Memory B cell (primary cell): ENCODE measurements around the gene TSPAN14.

Experiments
- ATAC-seq: fragments of 150-1000 bp; cut with Tn5 transposase; 2 replicates; pipeline ENCODE4 v1.10.0; 2021; ENCODE audit warnings: low read depth, mild to moderate bottlenecking, moderate library complexity
- DNase-seq, 2 donors: peaks; one replicate each; pipeline ENCODE4 v3.0.0; 2022; ENCODE audit warnings: low spot score in 2 of 2
- H3K27ac Mint-ChIP-seq: one replicate; pipeline ENCODE4 v1.8.0; 2022; ENCODE audit warnings: mild to moderate bottlenecking, moderate library complexity, mixed read lengths
- H3K27me3 Mint-ChIP-seq: one replicate; pipeline ENCODE4 v1.8.0; 2022; ENCODE audit warnings: mixed read lengths
- H3K36me3 Mint-ChIP-seq: one replicate; pipeline ENCODE4 v1.8.0; 2022; ENCODE audit warnings: mild to moderate bottlenecking, mixed read lengths
- H3K4me1 Mint-ChIP-seq: one replicate; pipeline ENCODE4 v1.8.0; 2022; ENCODE audit warnings: mixed read lengths
- H3K4me3 Mint-ChIP-seq: one replicate; pipeline ENCODE4 v1.8.0; 2022; ENCODE audit warnings: mild to moderate bottlenecking, moderate library complexity, mixed read lengths
- H3K9me3 Mint-ChIP-seq: one replicate; pipeline ENCODE4 v1.8.0; 2022; ENCODE audit warnings: mixed read lengths

TSPAN14 gene

GRCh38 chr10:80569131-80569895, 115.2 kb downstream of the TSPAN14 start:
- no peaks in the 10 kb centered on the region for H3K9me3 Mint-ChIP-seq
- no peaks in the 10 kb centered on the region for H3K4me1 Mint-ChIP-seq
- H3K4me3 Mint-ChIP-seq: no peak overlapping the region
- DNase-seq: no peak
- no peaks in the 10 kb centered on the region for H3K36me3 Mint-ChIP-seq
- no peak overlapping the region for H3K27ac Mint-ChIP-seq
- H3K27me3 Mint-ChIP-seq: peaks cover 15% of the 10 kb centered on the region
- no peak for ATAC-seq

- H3K9me3 Mint-ChIP-seq: no peaks in the 10 kb centered on the region
- H3K27me3 Mint-ChIP-seq: peaks cover 10% of the 10 kb centered on the region
- ATAC-seq (no peak), DNase-seq (no peak)
- H3K27ac Mint-ChIP-seq: no peak overlapping the region
- no peaks in the 10 kb centered on the region for H3K36me3 Mint-ChIP-seq
- no peaks in the 10 kb centered on the region for H3K4me1 Mint-ChIP-seq
- H3K4me3 Mint-ChIP-seq: no peak overlapping the region
Measured at GRCh38 chr10:80571352-80571751, 117.2 kb downstream of the TSPAN14 start.

GRCh38 chr10:80579181-80579763, 125.2 kb downstream of the TSPAN14 start:
- Mint-ChIP-seq H3K4me3 (no peak overlapping the region), H3K27me3 (peaks cover 8% of the 10 kb centered on the region), H3K27ac (no peak overlapping the region), H3K4me1 (peaks cover 18% of the 10 kb centered on the region), H3K9me3 (no peaks in the 10 kb centered on the region), H3K36me3 (no peaks in the 10 kb centered on the region)
- DNase-seq: no peak
- no peak for ATAC-seq

- H3K4me3 Mint-ChIP-seq: no peak overlapping the region
Measured at GRCh38 chr10:80579849-80580637, 125.9 kb downstream of the TSPAN14 start.

GRCh38 chr10:80580638-80581468, 126.7 kb downstream of the TSPAN14 start:
- ATAC-seq (no peak), DNase-seq (no peak)
- Mint-ChIP-seq H3K4me3 (no peak overlapping the region), H3K27ac (no peak overlapping the region), H3K9me3 (no peaks in the 10 kb centered on the region), H3K4me1 (peaks cover 18% of the 10 kb centered on the region), H3K27me3 (peaks cover 8% of the 10 kb centered on the region), H3K36me3 (no peaks in the 10 kb centered on the region)

More at GRCh38 chr10:80579849-80580637, 125.9 kb downstream of the TSPAN14 start:
- peak; percentile 38 for ATAC-seq
- no peaks in the 10 kb centered on the region for H3K9me3 Mint-ChIP-seq
- H3K4me1 Mint-ChIP-seq: peaks cover 18% of the 10 kb centered on the region
- H3K27me3 Mint-ChIP-seq: peaks cover 8% of the 10 kb centered on the region
- no peak for DNase-seq
- no peaks in the 10 kb centered on the region for H3K36me3 Mint-ChIP-seq
- H3K27ac Mint-ChIP-seq: no peak overlapping the region

GRCh38 chr10:80581469-80581835, 127.3 kb downstream of the TSPAN14 start:
- Mint-ChIP-seq H3K9me3 (no peaks in the 10 kb centered on the region), H3K36me3 (no peaks in the 10 kb centered on the region), H3K4me1 (peaks cover 18% of the 10 kb centered on the region), H3K27me3 (peaks cover 8% of the 10 kb centered on the region), H3K4me3 (no peak overlapping the region), H3K27ac (no peak overlapping the region)
- DNase-seq (no peak), ATAC-seq (no peak)

GRCh38 chr10:80582286-80582960, 128.3 kb downstream of the TSPAN14 start:
- peaks cover 9% of the 10 kb centered on the region for H3K27me3 Mint-ChIP-seq

More at GRCh38 chr10:80582286-80582960, 128.3 kb downstream of the TSPAN14 start:
- H3K4me1 Mint-ChIP-seq: peaks cover 18% of the 10 kb centered on the region
- DNase-seq: no peak
- H3K27ac Mint-ChIP-seq: no peak overlapping the region
- H3K4me3 Mint-ChIP-seq: no peak overlapping the region
- no peaks in the 10 kb centered on the region for H3K36me3 Mint-ChIP-seq
- no peak for ATAC-seq
- no peaks in the 10 kb centered on the region for H3K9me3 Mint-ChIP-seq
